Naive thymus-derived CD8-positive, alpha-beta T cell (primary cell): ENCODE measurements around the gene OR1L8. TPM values are rescaled to one million over a fixed set of nuclear protein-coding genes. Genes with fewer than 3 reads are reported as not detected.
"Not testable (repeated sequence)": the region's sequence is repeated elsewhere in the genome, so short reads cannot be mapped to it uniquely, and the experiment has no call there.

Experiments used
- ATAC-seq, 2 donors: fragments of 150-1000 bp; cut with Tn5 transposase in 1 of 2; sonication (Bioruptor Pico), chemical (Tn5 transposase) in 1 of 2; 1 replicate in 1 of 2; 2 replicates in 1 of 2; pipeline ENCODE4 v1.10.0; 2021; ENCODE audit warnings: mild to moderate bottlenecking in 2 of 2, moderate library complexity in 2 of 2
- POLR2A ChIA-PET: fragments of 350-600 bp; sonication (Branson Sonifier 250); formaldehyde crosslinking; loops from one replicate; lab custom pipeline; 2021; ENCODE audit warnings: antibody characterized with exemption; lab: Charles Lee
- DNase-seq, 10 donors: peaks; one replicate each; pipeline versions ENCODE4 v3.0.0 to v3.0.0-alpha.2; 2020 to 2022
- H3K27ac Mint-ChIP-seq, 10 donors: one replicate each; pipeline ENCODE4 v1.8.0; 2020 to 2022; ENCODE audit warnings: mild to moderate bottlenecking in 10 of 10, mixed read lengths in 10 of 10, moderate library complexity in 4 of 10, inconsistent platforms in 1 of 10
- H3K27me3 Mint-ChIP-seq, 5 donors: one replicate each; pipeline ENCODE4 v1.8.0; 2021 to 2022; ENCODE audit warnings: mixed read lengths in 5 of 5
- H3K36me3 Mint-ChIP-seq, 3 donors: one replicate each; pipeline ENCODE4 v1.8.0; 2020 to 2022; ENCODE audit warnings: mixed read lengths in 3 of 3, mild to moderate bottlenecking in 2 of 3, inconsistent platforms in 1 of 3
- H3K4me1 Mint-ChIP-seq, 4 donors: one replicate each; pipeline ENCODE4 v1.8.0; 2021 to 2022; ENCODE audit warnings: mixed read lengths in 4 of 4
- H3K4me3 Mint-ChIP-seq, 10 donors: one replicate each; pipeline ENCODE4 v1.8.0; 2020 to 2022; ENCODE audit warnings: mild to moderate bottlenecking in 10 of 10, mixed read lengths in 10 of 10, moderate library complexity in 6 of 10, inconsistent platforms in 1 of 10
- H3K9me3 Mint-ChIP-seq, 9 donors: one replicate each; pipeline ENCODE4 v1.8.0; 2020 to 2022; ENCODE audit warnings: mixed read lengths in 9 of 9, mild to moderate bottlenecking in 3 of 9, inconsistent platforms in 1 of 9, moderate library complexity in 1 of 9
- polyA plus RNA-seq, 3 donors: library from polyadenylated mRNA; unstranded; fragments of 300-500 nt; fragmentation: Illumina TruSeq; gene quantifications; one replicate each; pipeline ENCODE4 v1.2.3, GENCODE V29; 2021
- total RNA-seq, 8 experiments: library from RNA in 2 of 8; stranded (reverse) in 2 of 8; gene quantifications; one replicate each; pipeline ENCODE4 v1.2.3 and lab custom pipeline; 2021 to 2026

Gene OR1L8
- total and polyA plus RNA-seq, 5 experiments from 2014 or later, result not detected

GRCh38 chr9:122551371-122551770 lies 31.8 kb downstream of the OR1L8 start:
- Mint-ChIP-seq H3K27ac (no peak overlapping the region), H3K36me3 (no peaks in the 10 kb centered on the region), H3K4me3 (no peak overlapping the region), H3K9me3 (peaks cover 0 to 11% (median 5%) of the 10 kb centered on the region in 9 donors), H3K4me1 (peaks cover 0 to 2% (median 0%) of the 10 kb centered on the region in 4 donors), H3K27me3 (peaks cover 13 to 28% (median 25%) of the 10 kb centered on the region in 5 donors)
- no peak for ATAC-seq
- DNase-seq, result no peak
- POLR2A ChIA-PET, result no interaction called here

DNA sequence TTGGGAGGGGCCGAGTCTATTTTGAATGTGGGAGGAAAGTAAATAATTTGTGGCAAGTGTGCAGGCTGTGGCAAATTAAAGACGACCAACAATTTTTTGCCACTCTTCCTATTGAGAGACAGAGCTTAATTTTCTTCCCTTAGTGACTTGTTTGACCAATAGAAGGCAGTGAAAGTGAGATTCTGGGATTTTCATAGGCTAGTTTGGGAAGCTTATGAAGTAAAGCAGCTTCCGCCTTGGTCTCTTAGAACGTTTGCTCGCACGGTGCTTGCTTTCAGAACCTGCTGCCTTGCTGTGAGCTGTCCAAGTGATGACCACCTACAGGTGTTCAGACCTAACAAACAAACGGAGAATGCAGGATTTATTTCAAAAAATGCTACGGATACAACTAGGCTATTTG lies 37.0 kb downstream of the OR1L8 start:
- H3K27me3 Mint-ChIP-seq, result peaks cover 8 to 31% (median 13%) of the 10 kb centered on the region in 5 donors
- no peaks in the 10 kb centered on the region for H3K4me1 Mint-ChIP-seq
- ATAC-seq, result no peak
- H3K4me3 Mint-ChIP-seq, result no peak overlapping the region
- H3K36me3 Mint-ChIP-seq, result no peaks in the 10 kb centered on the region
- peaks cover 0 to 11% (median 5%) of the 10 kb centered on the region in 9 donors for H3K9me3 Mint-ChIP-seq
- no peak for DNase-seq
- POLR2A ChIA-PET, result no interaction called here
- H3K27ac Mint-ChIP-seq, result no peak overlapping the region

DNA sequence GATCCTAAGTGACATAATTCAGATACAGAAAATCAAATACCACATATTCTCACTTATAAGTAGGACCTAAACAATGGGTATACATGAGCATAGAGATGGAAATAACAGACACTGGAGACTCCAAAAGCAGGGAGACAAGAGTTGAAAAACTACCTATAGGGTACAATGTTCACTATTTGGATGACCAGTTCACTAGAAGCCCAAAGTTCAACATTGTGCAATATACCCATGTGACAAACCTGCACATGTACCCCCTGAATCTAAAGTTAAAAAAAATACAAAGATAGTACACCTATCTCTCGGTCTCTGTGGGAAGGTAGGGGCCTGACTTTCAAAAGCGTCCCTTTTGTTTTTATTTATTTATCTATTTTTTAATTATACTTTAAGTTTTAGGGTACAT lies 44.4 kb downstream of the OR1L8 start:
- ATAC-seq (no peak), DNase-seq (no peak)
- Mint-ChIP-seq H3K27me3 (peaks cover 0 to 9% (median 2%) of the 10 kb centered on the region in 5 donors), H3K36me3 (no peaks in the 10 kb centered on the region), H3K4me1 (peaks cover 0 to 2% (median 0%) of the 10 kb centered on the region in 4 donors), H3K4me3 (no peak overlapping the region), H3K27ac (no peak overlapping the region), H3K9me3 (peaks cover 0 to 9% (median 2%) of the 10 kb centered on the region in 9 donors)
- POLR2A ChIA-PET, result no interaction called here

GRCh38 chr9:122537066-122537465 lies 46.1 kb downstream of the OR1L8 start:
- POLR2A ChIA-PET, result not testable (repeated sequence)

DNA sequence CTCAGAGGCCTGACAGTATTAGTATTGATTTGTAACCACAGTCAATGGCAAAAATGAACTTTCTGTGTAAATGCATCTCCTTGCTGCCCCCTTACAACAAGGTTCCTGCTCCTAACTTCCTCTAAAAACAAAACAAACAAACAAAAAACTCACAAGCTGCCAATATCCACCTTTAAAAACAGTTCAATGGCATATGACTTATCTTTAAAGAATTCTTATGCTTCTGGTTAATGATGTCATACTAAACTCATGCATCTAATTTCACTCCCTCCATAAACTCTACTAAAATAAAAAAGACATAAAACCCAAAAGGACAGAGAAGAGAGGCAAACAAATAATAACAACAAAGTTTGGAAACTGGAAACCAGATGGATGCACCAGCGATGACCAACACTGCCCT lies 47.0 kb downstream of the OR1L8 start:
- POLR2A ChIA-PET, result no interaction called here
- H3K27me3 Mint-ChIP-seq, result peaks cover 0 to 8% (median 0%) of the 10 kb centered on the region in 5 donors
- peaks cover 0 to 9% (median 0%) of the 10 kb centered on the region in 9 donors for H3K9me3 Mint-ChIP-seq
- H3K36me3 Mint-ChIP-seq, result no peaks in the 10 kb centered on the region
- peaks cover 0 to 7% (median 3%) of the 10 kb centered on the region in 4 donors for H3K4me1 Mint-ChIP-seq
- H3K4me3 Mint-ChIP-seq, result no peak overlapping the region
- no peak overlapping the region for H3K27ac Mint-ChIP-seq
- DNase-seq (no peak), ATAC-seq (no peak)

More at GRCh38 chr9:122537066-122537465, 46.1 kb downstream of the OR1L8 start:
- not testable (repeated sequence) for H3K27me3 Mint-ChIP-seq, H3K4me3 Mint-ChIP-seq, H3K36me3 Mint-ChIP-seq, H3K4me1 Mint-ChIP-seq, H3K27ac Mint-ChIP-seq, H3K9me3 Mint-ChIP-seq, DNase-seq, ATAC-seq

DNA sequence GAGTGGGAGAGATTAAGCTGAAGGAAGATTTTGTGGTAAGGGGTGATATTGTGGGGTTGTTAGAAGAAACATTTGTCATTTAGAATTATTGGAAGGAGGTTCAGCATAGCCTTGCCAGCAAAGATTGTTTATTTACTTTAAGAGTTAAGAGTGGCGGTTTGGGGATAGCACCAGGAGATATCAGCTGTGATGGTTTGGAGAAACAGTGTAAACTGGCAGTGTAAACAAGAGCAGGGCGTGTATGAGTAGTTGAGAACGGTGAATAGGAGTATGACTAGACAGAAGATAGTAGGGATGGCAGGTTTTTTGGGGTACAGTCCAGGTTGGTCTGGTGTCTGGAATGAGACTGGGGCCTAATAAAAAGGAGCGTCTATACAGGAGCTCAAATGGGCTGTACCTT lies 52.0 kb downstream of the OR1L8 start:
- POLR2A ChIA-PET, H3K4me1 Mint-ChIP-seq, H3K27ac Mint-ChIP-seq, ATAC-seq, H3K9me3 Mint-ChIP-seq, H3K36me3 Mint-ChIP-seq, DNase-seq, H3K4me3 Mint-ChIP-seq: not testable (repeated sequence)
- peaks cover 0 to 15% (median 10%) of the 10 kb centered on the region in 5 donors for H3K27me3 Mint-ChIP-seq

DNA sequence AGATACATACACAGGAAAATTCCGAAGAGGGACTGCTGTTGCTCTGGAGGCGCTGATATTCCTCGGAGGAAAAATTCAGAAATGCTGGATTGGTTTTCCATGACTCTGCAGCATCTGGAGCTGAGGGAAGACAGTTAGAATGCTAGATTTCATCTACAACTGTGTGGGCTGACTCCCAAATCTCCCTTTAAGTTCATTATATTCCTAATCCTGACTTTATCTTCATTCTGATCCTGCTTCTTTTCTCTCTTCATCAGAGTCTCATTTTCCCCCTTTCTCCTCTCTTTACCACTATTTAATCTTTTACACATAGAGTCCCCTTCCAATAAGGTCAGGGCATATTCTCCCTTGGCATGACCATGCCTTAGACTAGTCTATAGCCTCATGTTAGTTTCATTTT lies 56.0 kb downstream of the OR1L8 start, which contains the start of gene OR1N1:
TSS of gene OR1N1 (minus strand) at position 101 of the 400 bp plus-strand sequence. CDS start at position 101, 0 bp downstream.
- POLR2A ChIA-PET, result no interaction called here
- ATAC-seq (no peak), DNase-seq (no peak)
- Mint-ChIP-seq H3K27me3 (peaks cover 3 to 26% (median 17%) of the 10 kb centered on the region in 5 donors), H3K4me1 (peaks cover 0 to 2% (median 0%) of the 10 kb centered on the region in 4 donors), H3K4me3 (no peak within 1 kb of the TSS), H3K36me3 (no peaks in the 10 kb centered on the region), H3K9me3 (no peaks in the 10 kb centered on the region), H3K27ac (peak within 1 kb of the TSS in 2 of 10 donors; percentile 34 to 51)

- Mint-ChIP-seq H3K36me3 (no peaks in the 10 kb centered on the region), H3K9me3 (no peaks in the 10 kb centered on the region), H3K4me3 (no peak overlapping the region), H3K4me1 (peaks cover 0 to 2% (median 0%) of the 10 kb centered on the region in 4 donors), H3K27me3 (peaks cover 5 to 32% (median 20%) of the 10 kb centered on the region in 5 donors), H3K27ac (peak overlapping the region in 2 of 10 donors; percentile 34 to 51)
- ATAC-seq (no peak), DNase-seq (no peak)
- POLR2A ChIA-PET, result no interaction called here
These were observed 56.6 kb downstream of the OR1L8 start for GRCh38 chr9:122526602-122527001.

DNA sequence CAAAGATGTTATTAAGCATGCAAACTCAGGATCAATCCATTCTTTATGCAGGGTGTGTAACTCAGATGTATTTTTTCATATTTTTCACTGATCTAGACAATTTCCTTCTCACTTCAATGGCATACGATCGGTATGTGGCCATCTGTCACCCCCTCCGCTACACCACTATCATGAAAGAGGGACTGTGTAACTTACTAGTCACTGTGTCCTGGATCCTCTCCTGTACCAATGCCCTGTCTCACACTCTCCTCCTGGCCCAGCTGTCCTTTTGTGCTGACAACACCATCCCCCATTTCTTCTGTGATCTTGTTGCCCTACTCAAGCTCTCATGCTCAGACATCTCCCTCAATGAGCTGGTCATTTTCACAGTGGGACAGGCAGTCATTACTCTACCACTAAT lies 63.8 kb downstream of the OR1L8 start:
- H3K4me1 Mint-ChIP-seq, result no peaks in the 10 kb centered on the region
- peaks cover 6 to 24% (median 18%) of the 10 kb centered on the region in 5 donors for H3K27me3 Mint-ChIP-seq
- H3K27ac Mint-ChIP-seq, result no peak overlapping the region
- DNase-seq (no peak), ATAC-seq (no peak)
- H3K36me3 Mint-ChIP-seq, result no peaks in the 10 kb centered on the region
- no peak overlapping the region for H3K4me3 Mint-ChIP-seq
- POLR2A ChIA-PET, result no interaction called here
- no peaks in the 10 kb centered on the region for H3K9me3 Mint-ChIP-seq

- Mint-ChIP-seq H3K4me3 (no peak within 1 kb of the TSS), H3K36me3 (no peaks in the 10 kb centered on the region), H3K9me3 (no peaks in the 10 kb centered on the region), H3K27me3 (peaks cover 6 to 22% (median 18%) of the 10 kb centered on the region in 5 donors), H3K27ac (no peak within 1 kb of the TSS), H3K4me1 (no peaks in the 10 kb centered on the region)
- POLR2A ChIA-PET, result no interaction called here
- no peak for DNase-seq
- ATAC-seq, result no peak
These were observed 64.3 kb downstream of the OR1L8 start, which contains the start of gene OR1J4 for GRCh38 chr9:122518841-122519240. Gene OR1J4 (plus strand): TSS chr9:122519141. CDS start chr9:122519141, 0 bp downstream.

GRCh38 chr9:122518226-122518625 lies 65.0 kb downstream of the OR1L8 start:
- POLR2A ChIA-PET, result no interaction called here

More at GRCh38 chr9:122518226-122518625, 65.0 kb downstream of the OR1L8 start:
- Mint-ChIP-seq H3K27me3 (peaks cover 6 to 19% (median 16%) of the 10 kb centered on the region in 5 donors), H3K9me3 (no peaks in the 10 kb centered on the region), H3K4me1 (no peaks in the 10 kb centered on the region), H3K36me3 (no peaks in the 10 kb centered on the region), H3K4me3 (no peak overlapping the region), H3K27ac (no peak overlapping the region)
- DNase-seq (no peak), ATAC-seq (no peak)
